HEK293 (cell line): Measurements from ENCODE around the gene CYP27A1.

ENCODE experiments used
- CTCF ChIA-PET: fragments of 350-600 bp; formaldehyde crosslinking; extraction: SDS; loops from one replicate; lab custom pipeline; 2021; ENCODE audit warnings: antibody characterized with exemption; lab: Yijun Ruan, JAX
- POLR2A ChIA-PET: fragments of 300-600 bp; formaldehyde crosslinking; extraction: SDS; loops from one replicate; lab custom pipeline; 2020; ENCODE audit warnings: antibody characterized with exemption, inconsistent platforms; lab: Yijun Ruan, JAX
- H3K27ac ChIP-seq: fragments of 200-500 bp; sonication (Bioruptor generic); 2 replicates; pipeline ENCODE4 v1.5.1; 2014; ENCODE audit warnings: low read depth, low read length, control low read depth, inconsistent platforms; ENCODE audit errors: extremely low read depth
- H3K36me3 ChIP-seq, 2 experiments: fragments of 200-500 bp in 1 of 2; sonication (Bioruptor generic) in 1 of 2; 1 replicate in 1 of 2; 2 replicates in 1 of 2; pipeline ENCODE4 v1.5.1; 2014 to 2017; ENCODE audit warnings: inconsistent platforms in 2 of 2, low read length in 2 of 2; ENCODE audit not compliant: control insufficient read depth in 2 of 2, insufficient read depth in 1 of 2
- H3K4me1 ChIP-seq: fragments of 200-500 bp; sonication (Bioruptor generic); 2 replicates; pipeline ENCODE4 v1.5.1; 2014; ENCODE audit warnings: mild to moderate bottlenecking, low read length, inconsistent platforms; ENCODE audit not compliant: control insufficient read depth, insufficient read depth
- H3K4me3 ChIP-seq: 2 replicates; pipeline ENCODE4 v1.5.1; 2011; ENCODE audit warnings: low read depth, mild to moderate bottlenecking, control low read depth, low read length, moderate library complexity
- H3K9me3 ChIP-seq: fragments of 200-500 bp; sonication (Bioruptor generic); 2 replicates; pipeline ENCODE4 v1.5.1; 2014; ENCODE audit warnings: low read depth, low read length, inconsistent platforms; ENCODE audit not compliant: control insufficient read depth, insufficient read depth
- GFI1B ChIP-seq: fragments of 450-650 bp; formaldehyde crosslinking; IDR thresholded peaks from 2 replicates; pipeline ENCODE4 v1.5.1; 2016; ENCODE audit warnings: missing biosample characterization, missing genetic modification characterization
- KLF1 ChIP-seq: fragments of 450-650 bp; formaldehyde crosslinking; IDR thresholded peaks from 2 replicates; pipeline ENCODE4 v1.5.1; 2016; ENCODE audit warnings: missing biosample characterization, missing genetic modification characterization
- ZBTB20 ChIP-seq: fragments of 450-650 bp; formaldehyde crosslinking; IDR thresholded peaks from 2 replicates; pipeline ENCODE4 v1.5.1; 2016; ENCODE audit warnings: missing biosample characterization, missing genetic modification characterization
- ZBTB8A ChIP-seq: fragments of 450-650 bp; formaldehyde crosslinking; IDR thresholded peaks from 2 replicates; pipeline ENCODE4 v1.5.1; 2016; ENCODE audit warnings: missing biosample characterization, missing genetic modification characterization
- ZFHX2 ChIP-seq: fragments of 450-650 bp; formaldehyde crosslinking; conservative IDR thresholded peaks from 2 replicates; pipeline ENCODE4 v1.5.1; 2016; ENCODE audit warnings: missing biosample characterization, missing genetic modification characterization
- ZNF114 ChIP-seq: fragments of 450-650 bp; formaldehyde crosslinking; IDR thresholded peaks from 2 replicates; pipeline ENCODE4 v1.5.0; 2017; ENCODE audit warnings: missing biosample characterization, missing genetic modification characterization
- ZNF132 ChIP-seq: fragments of 450-650 bp; formaldehyde crosslinking; IDR thresholded peaks from 2 replicates; pipeline ENCODE4 v1.5.1; 2017; ENCODE audit warnings: missing biosample characterization, missing genetic modification characterization, borderline replicate concordance
- ZNF146 ChIP-seq: fragments of 450-650 bp; formaldehyde crosslinking; IDR thresholded peaks from 2 replicates; pipeline ENCODE4 v1.5.1; 2016; ENCODE audit warnings: missing biosample characterization, missing genetic modification characterization
- ZNF223 ChIP-seq: fragments of 450-650 bp; formaldehyde crosslinking; IDR thresholded peaks from 2 replicates; pipeline ENCODE4 v1.5.1; 2016; ENCODE audit warnings: missing biosample characterization, missing genetic modification characterization
- ZNF426 ChIP-seq: fragments of 450-650 bp; formaldehyde crosslinking; IDR thresholded peaks from 2 replicates; pipeline ENCODE4 v1.5.1; 2017; ENCODE audit warnings: missing biosample characterization, missing genetic modification characterization, mild to moderate bottlenecking, inconsistent platforms, moderate library complexity
- ZNF600 ChIP-seq: fragments of 450-650 bp; formaldehyde crosslinking; IDR thresholded peaks from 2 replicates; pipeline ENCODE4 v1.5.1; 2016; ENCODE audit warnings: missing biosample characterization, missing genetic modification characterization
- ZNF664 ChIP-seq: fragments of 450-650 bp; formaldehyde crosslinking; IDR thresholded peaks from 2 replicates; pipeline ENCODE4 v1.5.1; 2016; ENCODE audit warnings: missing biosample characterization, missing genetic modification characterization
- ZNF670 ChIP-seq: fragments of 450-650 bp; formaldehyde crosslinking; IDR thresholded peaks from 2 replicates; pipeline ENCODE4 v1.5.1; 2016; ENCODE audit warnings: missing biosample characterization, missing genetic modification characterization, low read depth
- ZNF785 ChIP-seq: fragments of 450-650 bp; formaldehyde crosslinking; IDR thresholded peaks from 2 replicates; pipeline ENCODE4 v1.5.1; 2016; ENCODE audit warnings: missing biosample characterization, missing genetic modification characterization
- TF ChIP-seq, protein P1 (sequence below): fragments of 450-650 bp; formaldehyde crosslinking; IDR thresholded peaks from 2 replicates; pipeline ENCODE4 v1.5.1; 2016; ENCODE audit warnings: missing biosample characterization, missing genetic modification characterization
- TF ChIP-seq, protein P2 (sequence below): fragments of 450-650 bp; formaldehyde crosslinking; IDR thresholded peaks from 2 replicates; pipeline ENCODE4 v1.5.1; 2016; ENCODE audit warnings: missing biosample characterization, missing genetic modification characterization
- TF ChIP-seq, protein P3 (sequence below): fragments of 450-650 bp; formaldehyde crosslinking; IDR thresholded peaks from 2 replicates; pipeline ENCODE4 v1.5.1; 2016; ENCODE audit warnings: missing biosample characterization, missing genetic modification characterization, borderline replicate concordance
- TF ChIP-seq, protein P4 (sequence below): fragments of 450-650 bp; formaldehyde crosslinking; IDR thresholded peaks from 2 replicates; pipeline ENCODE4 v1.5.1; 2016; ENCODE audit warnings: missing biosample characterization, missing genetic modification characterization
- TF ChIP-seq, protein P5 (sequence below): fragments of 450-650 bp; formaldehyde crosslinking; IDR thresholded peaks from 2 replicates; pipeline ENCODE4 v1.5.1; 2017; ENCODE audit warnings: missing biosample characterization, missing genetic modification characterization

The CYP27A1 gene

DNA sequence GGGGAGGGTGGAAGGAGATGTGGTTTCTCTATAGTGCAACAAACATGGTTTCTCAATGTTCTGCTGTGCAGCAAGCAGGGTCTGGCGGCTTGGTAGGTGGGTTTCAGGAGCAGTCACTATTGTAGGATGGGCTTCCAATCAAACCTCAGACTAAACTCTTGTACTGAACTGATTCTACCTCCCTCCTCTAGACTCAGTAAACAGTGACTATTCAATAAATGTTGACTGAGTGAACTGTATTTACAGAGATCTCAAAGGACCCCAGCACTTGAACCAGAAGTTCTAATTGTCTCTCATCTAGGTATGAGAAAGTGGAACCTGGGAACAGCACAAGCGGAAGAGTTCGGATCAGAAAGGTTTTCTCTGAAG lies 26.8 kb upstream of the CYP27A1 start:
- H3K36me3 ChIP-seq = peaks cover 38 to 77% of the 10 kb centered on the region in 2 experiments
- H3K27ac ChIP-seq = no peak overlapping the region
- no peak for TF ChIP-seq ZNF426
- no peak for TF ChIP-seq ZNF132 (tag by site-specific recombination)
- TF ChIP-seq ZNF785 = no peak
- TF ChIP-seq ZBTB20 (tag by site-specific recombination) = no peak
- no peak for TF ChIP-seq KLF1 (tag by site-specific recombination)
- TF ChIP-seq, protein P1, sequence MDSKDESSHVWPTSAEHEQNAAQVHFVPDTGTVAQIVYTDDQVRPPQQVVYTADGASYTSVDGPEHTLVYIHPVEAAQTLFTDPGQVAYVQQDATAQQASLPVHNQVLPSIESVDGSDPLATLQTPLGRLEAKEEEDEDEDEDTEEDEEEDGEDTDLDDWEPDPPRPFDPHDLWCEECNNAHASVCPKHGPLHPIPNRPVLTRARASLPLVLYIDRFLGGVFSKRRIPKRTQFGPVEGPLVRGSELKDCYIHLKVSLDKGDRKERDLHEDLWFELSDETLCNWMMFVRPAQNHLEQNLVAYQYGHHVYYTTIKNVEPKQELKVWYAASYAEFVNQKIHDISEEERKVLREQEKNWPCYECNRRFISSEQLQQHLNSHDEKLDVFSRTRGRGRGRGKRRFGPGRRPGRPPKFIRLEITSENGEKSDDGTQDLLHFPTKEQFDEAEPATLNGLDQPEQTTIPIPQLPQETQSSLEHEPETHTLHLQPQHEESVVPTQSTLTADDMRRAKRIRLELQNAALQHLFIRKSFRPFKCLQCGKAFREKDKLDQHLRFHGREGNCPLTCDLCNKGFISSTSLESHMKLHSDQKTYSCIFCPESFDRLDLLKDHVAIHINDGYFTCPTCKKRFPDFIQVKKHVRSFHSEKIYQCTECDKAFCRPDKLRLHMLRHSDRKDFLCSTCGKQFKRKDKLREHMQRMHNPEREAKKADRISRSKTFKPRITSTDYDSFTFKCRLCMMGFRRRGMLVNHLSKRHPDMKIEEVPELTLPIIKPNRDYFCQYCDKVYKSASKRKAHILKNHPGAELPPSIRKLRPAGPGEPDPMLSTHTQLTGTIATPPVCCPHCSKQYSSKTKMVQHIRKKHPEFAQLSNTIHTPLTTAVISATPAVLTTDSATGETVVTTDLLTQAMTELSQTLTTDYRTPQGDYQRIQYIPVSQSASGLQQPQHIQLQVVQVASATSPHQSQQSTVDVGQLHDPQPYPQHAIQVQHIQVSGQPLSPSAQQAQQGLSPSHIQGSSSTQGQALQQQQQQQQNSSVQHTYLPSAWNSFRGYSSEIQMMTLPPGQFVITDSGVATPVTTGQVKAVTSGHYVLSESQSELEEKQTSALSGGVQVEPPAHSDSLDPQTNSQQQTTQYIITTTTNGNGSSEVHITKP (tag by site-specific recombination) = no peak
- no peak for TF ChIP-seq ZNF223 (tag by site-specific recombination)
- TF ChIP-seq, protein P2, sequence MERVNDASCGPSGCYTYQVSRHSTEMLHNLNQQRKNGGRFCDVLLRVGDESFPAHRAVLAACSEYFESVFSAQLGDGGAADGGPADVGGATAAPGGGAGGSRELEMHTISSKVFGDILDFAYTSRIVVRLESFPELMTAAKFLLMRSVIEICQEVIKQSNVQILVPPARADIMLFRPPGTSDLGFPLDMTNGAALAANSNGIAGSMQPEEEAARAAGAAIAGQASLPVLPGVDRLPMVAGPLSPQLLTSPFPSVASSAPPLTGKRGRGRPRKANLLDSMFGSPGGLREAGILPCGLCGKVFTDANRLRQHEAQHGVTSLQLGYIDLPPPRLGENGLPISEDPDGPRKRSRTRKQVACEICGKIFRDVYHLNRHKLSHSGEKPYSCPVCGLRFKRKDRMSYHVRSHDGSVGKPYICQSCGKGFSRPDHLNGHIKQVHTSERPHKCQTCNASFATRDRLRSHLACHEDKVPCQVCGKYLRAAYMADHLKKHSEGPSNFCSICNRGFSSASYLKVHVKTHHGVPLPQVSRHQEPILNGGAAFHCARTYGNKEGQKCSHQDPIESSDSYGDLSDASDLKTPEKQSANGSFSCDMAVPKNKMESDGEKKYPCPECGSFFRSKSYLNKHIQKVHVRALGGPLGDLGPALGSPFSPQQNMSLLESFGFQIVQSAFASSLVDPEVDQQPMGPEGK (tag by site-specific recombination) = no peak
- no peak for TF ChIP-seq GFI1B (tag by site-specific recombination)
- TF ChIP-seq ZNF664 (tag by site-specific recombination) = no peak
- no peak for TF ChIP-seq ZFHX2 (tag by site-specific recombination)
- TF ChIP-seq ZNF600 (tag by site-specific recombination) = no peak
- H3K9me3 ChIP-seq = no peaks in the 10 kb centered on the region
- CTCF ChIA-PET = no interaction called here
- H3K4me3 ChIP-seq = no peak overlapping the region
- POLR2A ChIA-PET = no interaction called here
- no peaks in the 10 kb centered on the region for H3K4me1 ChIP-seq

DNA sequence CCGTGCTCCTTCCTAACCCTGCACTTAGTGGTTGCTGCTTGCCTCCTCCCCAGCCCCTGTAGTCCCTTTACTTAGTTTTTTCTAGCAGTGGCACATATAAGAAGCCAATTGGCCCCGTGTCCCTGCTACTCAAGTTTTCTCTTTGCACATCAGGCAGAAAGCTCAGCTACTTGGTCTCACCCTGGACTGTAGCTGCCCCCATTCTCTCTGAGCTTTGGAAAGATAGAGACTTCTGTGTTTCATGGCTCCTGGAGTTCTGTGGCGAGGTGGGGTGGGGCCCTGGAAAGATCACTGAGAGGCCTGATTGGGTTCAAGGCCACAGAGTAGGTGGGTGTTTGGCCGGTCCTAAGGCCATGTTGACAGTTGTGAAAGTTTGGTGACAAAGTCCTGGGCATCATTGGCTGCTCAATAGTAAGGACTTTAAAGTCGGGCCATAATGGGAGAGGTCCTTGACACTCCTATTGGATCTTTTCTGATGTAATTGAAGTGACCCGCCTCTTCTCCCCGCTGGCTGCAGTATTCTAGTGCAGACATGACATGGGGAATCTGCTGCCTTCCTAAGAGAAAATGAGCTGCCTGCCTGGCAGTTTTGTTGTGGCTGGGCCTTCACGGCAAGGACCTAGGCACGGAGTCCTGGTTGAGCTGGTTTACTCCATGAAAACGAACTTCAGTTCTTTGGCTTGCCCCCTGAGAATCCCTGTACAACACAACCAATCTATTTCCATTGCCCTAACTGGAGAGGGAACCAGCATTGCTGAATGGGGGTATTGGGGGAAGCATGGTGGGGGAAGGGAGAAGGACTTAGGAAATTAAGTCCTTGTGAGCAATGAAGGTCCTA lies 26.2 kb upstream of the CYP27A1 start:
- Histone ChIP-seq H3K27ac (no peak overlapping the region), H3K9me3 (no peaks in the 10 kb centered on the region), H3K36me3 (peaks cover 32 to 71% of the 10 kb centered on the region in 2 experiments), H3K4me3 (no peak overlapping the region), H3K4me1 (no peaks in the 10 kb centered on the region)
- ChIA-PET CTCF (interaction anchor here (1.3 kb wide), 1 partner anchor 92 kb away, joined by 3 read pairs; no protein-coding TSS in a partner anchor), POLR2A (no interaction called here)
- TF ChIP-seq ZBTB8A (no peak), ZNF114 (tag by site-specific recombination) (no peak), ZNF670 (tag by site-specific recombination) (no peak), ZNF146 (tag by site-specific recombination) (no peak)
- TF ChIP-seq, protein P3, sequence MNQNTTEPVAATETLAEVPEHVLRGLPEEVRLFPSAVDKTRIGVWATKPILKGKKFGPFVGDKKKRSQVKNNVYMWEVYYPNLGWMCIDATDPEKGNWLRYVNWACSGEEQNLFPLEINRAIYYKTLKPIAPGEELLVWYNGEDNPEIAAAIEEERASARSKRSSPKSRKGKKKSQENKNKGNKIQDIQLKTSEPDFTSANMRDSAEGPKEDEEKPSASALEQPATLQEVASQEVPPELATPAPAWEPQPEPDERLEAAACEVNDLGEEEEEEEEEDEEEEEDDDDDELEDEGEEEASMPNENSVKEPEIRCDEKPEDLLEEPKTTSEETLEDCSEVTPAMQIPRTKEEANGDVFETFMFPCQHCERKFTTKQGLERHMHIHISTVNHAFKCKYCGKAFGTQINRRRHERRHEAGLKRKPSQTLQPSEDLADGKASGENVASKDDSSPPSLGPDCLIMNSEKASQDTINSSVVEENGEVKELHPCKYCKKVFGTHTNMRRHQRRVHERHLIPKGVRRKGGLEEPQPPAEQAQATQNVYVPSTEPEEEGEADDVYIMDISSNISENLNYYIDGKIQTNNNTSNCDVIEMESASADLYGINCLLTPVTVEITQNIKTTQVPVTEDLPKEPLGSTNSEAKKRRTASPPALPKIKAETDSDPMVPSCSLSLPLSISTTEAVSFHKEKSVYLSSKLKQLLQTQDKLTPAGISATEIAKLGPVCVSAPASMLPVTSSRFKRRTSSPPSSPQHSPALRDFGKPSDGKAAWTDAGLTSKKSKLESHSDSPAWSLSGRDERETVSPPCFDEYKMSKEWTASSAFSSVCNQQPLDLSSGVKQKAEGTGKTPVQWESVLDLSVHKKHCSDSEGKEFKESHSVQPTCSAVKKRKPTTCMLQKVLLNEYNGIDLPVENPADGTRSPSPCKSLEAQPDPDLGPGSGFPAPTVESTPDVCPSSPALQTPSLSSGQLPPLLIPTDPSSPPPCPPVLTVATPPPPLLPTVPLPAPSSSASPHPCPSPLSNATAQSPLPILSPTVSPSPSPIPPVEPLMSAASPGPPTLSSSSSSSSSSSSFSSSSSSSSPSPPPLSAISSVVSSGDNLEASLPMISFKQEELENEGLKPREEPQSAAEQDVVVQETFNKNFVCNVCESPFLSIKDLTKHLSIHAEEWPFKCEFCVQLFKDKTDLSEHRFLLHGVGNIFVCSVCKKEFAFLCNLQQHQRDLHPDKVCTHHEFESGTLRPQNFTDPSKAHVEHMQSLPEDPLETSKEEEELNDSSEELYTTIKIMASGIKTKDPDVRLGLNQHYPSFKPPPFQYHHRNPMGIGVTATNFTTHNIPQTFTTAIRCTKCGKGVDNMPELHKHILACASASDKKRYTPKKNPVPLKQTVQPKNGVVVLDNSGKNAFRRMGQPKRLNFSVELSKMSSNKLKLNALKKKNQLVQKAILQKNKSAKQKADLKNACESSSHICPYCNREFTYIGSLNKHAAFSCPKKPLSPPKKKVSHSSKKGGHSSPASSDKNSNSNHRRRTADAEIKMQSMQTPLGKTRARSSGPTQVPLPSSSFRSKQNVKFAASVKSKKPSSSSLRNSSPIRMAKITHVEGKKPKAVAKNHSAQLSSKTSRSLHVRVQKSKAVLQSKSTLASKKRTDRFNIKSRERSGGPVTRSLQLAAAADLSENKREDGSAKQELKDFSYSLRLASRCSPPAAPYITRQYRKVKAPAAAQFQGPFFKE = no peak
- TF ChIP-seq, protein P4, sequence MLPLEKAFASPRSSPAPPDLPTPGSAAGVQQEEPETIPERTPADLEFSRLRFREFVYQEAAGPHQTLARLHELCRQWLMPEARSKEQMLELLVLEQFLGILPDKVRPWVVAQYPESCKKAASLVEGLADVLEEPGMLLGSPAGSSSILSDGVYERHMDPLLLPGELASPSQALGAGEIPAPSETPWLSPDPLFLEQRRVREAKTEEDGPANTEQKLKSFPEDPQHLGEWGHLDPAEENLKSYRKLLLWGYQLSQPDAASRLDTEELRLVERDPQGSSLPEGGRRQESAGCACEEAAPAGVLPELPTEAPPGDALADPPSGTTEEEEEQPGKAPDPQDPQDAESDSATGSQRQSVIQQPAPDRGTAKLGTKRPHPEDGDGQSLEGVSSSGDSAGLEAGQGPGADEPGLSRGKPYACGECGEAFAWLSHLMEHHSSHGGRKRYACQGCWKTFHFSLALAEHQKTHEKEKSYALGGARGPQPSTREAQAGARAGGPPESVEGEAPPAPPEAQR (tag by site-specific recombination) = no peak
- TF ChIP-seq, protein P5, sequence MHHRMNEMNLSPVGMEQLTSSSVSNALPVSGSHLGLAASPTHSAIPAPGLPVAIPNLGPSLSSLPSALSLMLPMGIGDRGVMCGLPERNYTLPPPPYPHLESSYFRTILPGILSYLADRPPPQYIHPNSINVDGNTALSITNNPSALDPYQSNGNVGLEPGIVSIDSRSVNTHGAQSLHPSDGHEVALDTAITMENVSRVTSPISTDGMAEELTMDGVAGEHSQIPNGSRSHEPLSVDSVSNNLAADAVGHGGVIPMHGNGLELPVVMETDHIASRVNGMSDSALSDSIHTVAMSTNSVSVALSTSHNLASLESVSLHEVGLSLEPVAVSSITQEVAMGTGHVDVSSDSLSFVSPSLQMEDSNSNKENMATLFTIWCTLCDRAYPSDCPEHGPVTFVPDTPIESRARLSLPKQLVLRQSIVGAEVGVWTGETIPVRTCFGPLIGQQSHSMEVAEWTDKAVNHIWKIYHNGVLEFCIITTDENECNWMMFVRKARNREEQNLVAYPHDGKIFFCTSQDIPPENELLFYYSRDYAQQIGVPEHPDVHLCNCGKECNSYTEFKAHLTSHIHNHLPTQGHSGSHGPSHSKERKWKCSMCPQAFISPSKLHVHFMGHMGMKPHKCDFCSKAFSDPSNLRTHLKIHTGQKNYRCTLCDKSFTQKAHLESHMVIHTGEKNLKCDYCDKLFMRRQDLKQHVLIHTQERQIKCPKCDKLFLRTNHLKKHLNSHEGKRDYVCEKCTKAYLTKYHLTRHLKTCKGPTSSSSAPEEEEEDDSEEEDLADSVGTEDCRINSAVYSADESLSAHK (tag by site-specific recombination) = no peak
